Lower leg skin (tissue), 3 donors: Measurements from ENCODE around the gene NECTIN1.

ENCODE experiments used
- POLR2A ChIP-seq, 2 donors: fragments of 450-650 bp; IDR thresholded peaks; one replicate each; pipeline ENCODE4 v1.6.1; 2016 to 2017; ENCODE audit warnings: antibody characterized with exemption in 2 of 2, mild to moderate bottlenecking in 1 of 2, moderate library complexity in 1 of 2
- TF ChIP-seq, protein P1 (sequence below), 3 donors: fragments of 450-650 bp; IDR thresholded peaks; one replicate each; pipeline ENCODE4 v1.5.1; 2016; ENCODE audit warnings: antibody characterized with exemption in 3 of 3, mild to moderate bottlenecking in 3 of 3, moderate library complexity in 2 of 3

DNA sequence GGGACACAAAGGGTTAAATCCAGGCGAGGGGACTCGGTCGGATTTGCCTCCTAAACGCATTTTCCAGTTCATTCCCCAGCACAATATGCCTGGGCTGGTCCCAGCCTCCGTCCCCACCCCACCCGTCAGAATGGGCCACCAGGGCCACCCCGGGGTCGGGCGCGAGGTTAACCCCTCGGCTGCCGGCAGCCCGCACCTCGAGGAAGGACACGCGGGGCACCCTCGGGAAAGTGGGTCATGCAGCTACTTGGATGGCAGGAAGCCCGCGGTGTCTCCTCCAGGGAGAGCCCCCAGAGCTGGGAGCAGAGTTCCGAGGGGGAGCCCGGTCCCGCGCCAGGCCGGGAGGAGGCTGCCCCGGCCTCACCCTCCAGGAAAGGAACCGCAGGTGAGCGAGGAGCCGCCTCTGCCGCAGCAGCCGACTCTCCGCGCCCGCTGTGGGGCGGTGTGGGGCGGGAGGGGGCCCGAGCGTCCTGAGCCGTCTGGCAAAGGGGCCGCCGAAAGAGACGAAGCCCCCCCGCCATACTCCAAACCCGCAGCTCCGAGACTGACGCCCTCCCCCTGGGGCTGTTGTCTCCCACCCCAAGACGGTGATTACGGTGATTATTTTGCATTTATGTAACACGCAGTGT lies 1.4 kb downstream of the NECTIN1 start:
- TF ChIP-seq, protein P1, sequence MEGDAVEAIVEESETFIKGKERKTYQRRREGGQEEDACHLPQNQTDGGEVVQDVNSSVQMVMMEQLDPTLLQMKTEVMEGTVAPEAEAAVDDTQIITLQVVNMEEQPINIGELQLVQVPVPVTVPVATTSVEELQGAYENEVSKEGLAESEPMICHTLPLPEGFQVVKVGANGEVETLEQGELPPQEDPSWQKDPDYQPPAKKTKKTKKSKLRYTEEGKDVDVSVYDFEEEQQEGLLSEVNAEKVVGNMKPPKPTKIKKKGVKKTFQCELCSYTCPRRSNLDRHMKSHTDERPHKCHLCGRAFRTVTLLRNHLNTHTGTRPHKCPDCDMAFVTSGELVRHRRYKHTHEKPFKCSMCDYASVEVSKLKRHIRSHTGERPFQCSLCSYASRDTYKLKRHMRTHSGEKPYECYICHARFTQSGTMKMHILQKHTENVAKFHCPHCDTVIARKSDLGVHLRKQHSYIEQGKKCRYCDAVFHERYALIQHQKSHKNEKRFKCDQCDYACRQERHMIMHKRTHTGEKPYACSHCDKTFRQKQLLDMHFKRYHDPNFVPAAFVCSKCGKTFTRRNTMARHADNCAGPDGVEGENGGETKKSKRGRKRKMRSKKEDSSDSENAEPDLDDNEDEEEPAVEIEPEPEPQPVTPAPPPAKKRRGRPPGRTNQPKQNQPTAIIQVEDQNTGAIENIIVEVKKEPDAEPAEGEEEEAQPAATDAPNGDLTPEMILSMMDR (IDR thresholded peaks at IDR 0.05), result no peak
- TF ChIP-seq POLR2A (IDR thresholded peaks at IDR 0.05), result no peak
